ENCODE measurements around the gene DACT1.

- TF ChIP-seq CTCF (IDR thresholded peaks at IDR 0.05) (no peak), EP300 (IDR thresholded peaks at IDR 0.05) (no peak), POLR2A (IDR thresholded peaks at IDR 0.05; ENCODE audit: low read depth) (no peak), POLR2AphosphoS5 (IDR thresholded peaks at IDR 0.05) (no peak)
Measured at GRCh38 chr14:58662018-58662417, 24.3 kb downstream of the DACT1 start.

Data from esophagus muscularis mucosa (tissue), 4 donors.